GM19025 (cell line): ENCODE results near the gene CPEB1.

Experiments
- ATAC-seq: cut with Tn5 transposase; IDR thresholded peaks from one replicate; pipeline ENCODE4 v1.9.1; 2021; ENCODE audit warnings: mild to moderate bottlenecking, low read depth, moderate library complexity; ENCODE audit not compliant: unreplicated experiment

CPEB1 gene

GRCh38 chr15:82647045-82647834, at the start of gene CPEB1:
Gene CPEB1 (minus strand): TSS chr15:82647363. CDS start chr15:82628459, 18,904 bp downstream.
- no peak for ATAC-seq

- no peak for ATAC-seq
Measured at GRCh38 chr15:82692171-82692570, 45.0 kb upstream of the CPEB1 start.

GRCh38 chr15:82689147-82689546, 42.0 kb upstream of the CPEB1 start:
- ATAC-seq, result no peak

- no peak for ATAC-seq
Measured at GRCh38 chr15:82688691-82689090, 41.5 kb upstream of the CPEB1 start.

- ATAC-seq, result no peak
Measured at GRCh38 chr15:82681371-82681770, 34.2 kb upstream of the CPEB1 start.

- ATAC-seq, result peak; percentile 78
Measured at GRCh38 chr15:82680200-82681102, 33.3 kb upstream of the CPEB1 start.

- ATAC-seq, result no peak
Measured at GRCh38 chr15:82679626-82680199, 32.5 kb upstream of the CPEB1 start.

- no peak for ATAC-seq
Measured at GRCh38 chr15:82677720-82678323, 30.7 kb upstream of the CPEB1 start.

- ATAC-seq, result no peak
Measured at GRCh38 chr15:82674873-82675272, 27.7 kb upstream of the CPEB1 start.

- ATAC-seq, result no peak
Measured at GRCh38 chr15:82670699-82671098, 23.5 kb upstream of the CPEB1 start.

- ATAC-seq, result no peak
Measured at GRCh38 chr15:82666606-82667005, 19.4 kb upstream of the CPEB1 start.

- no peak for ATAC-seq
Measured at GRCh38 chr15:82664021-82664420, 16.9 kb upstream of the CPEB1 start.

- no peak for ATAC-seq
Measured at GRCh38 chr15:82663186-82663600, 16.0 kb upstream of the CPEB1 start.

- ATAC-seq, result no peak
Measured at GRCh38 chr15:82662641-82663040, 15.5 kb upstream of the CPEB1 start.

GRCh38 chr15:82660378-82660777, 13.2 kb upstream of the CPEB1 start:
- no peak for ATAC-seq

- ATAC-seq, result no peak
Measured at GRCh38 chr15:82656641-82657266, 9.6 kb upstream of the CPEB1 start.

- ATAC-seq, result no peak
Measured at GRCh38 chr15:82655606-82656005, 8.4 kb upstream of the CPEB1 start.

- no peak for ATAC-seq
Measured at GRCh38 chr15:82653483-82654168, 6.5 kb upstream of the CPEB1 start.

- ATAC-seq, result no peak
Measured at GRCh38 chr15:82651708-82652107, 4.5 kb upstream of the CPEB1 start.
